ENCODE data around the gene SGPP2. TPM values are rescaled to one million over a fixed set of nuclear protein-coding genes. Genes with fewer than 3 reads are reported as not detected.
A peak's percentile ranks its signal among the peaks of the same experiment; 100 is the strongest.

Gene SGPP2
- total RNA-seq, 1 experiment from 2014 or later: not detected

GRCh38 chr2:222470802-222471468 is 46.6 kb downstream of the SGPP2 start:
- no peak for DNase-seq (ENCODE audit: low spot score)

- DNase-seq (ENCODE audit: low spot score): no peak
Observed at GRCh38 chr2:222477962-222478608, 53.7 kb downstream of the SGPP2 start.

- DNase-seq (ENCODE audit: low spot score): peak; percentile 16
Observed at GRCh38 chr2:222479859-222480258, 55.5 kb downstream of the SGPP2 start.

GRCh38 chr2:222480497-222480896 is 56.2 kb downstream of the SGPP2 start:
- no peak for DNase-seq (ENCODE audit: low spot score)

- no peak for DNase-seq (ENCODE audit: low spot score)
Observed at GRCh38 chr2:222481941-222482340, 57.6 kb downstream of the SGPP2 start.

- DNase-seq (ENCODE audit: low spot score): no peak
Observed at GRCh38 chr2:222483513-222484039, 59.2 kb downstream of the SGPP2 start.

- no peak for DNase-seq (ENCODE audit: low spot score)
Observed at GRCh38 chr2:222485367-222486211, 61.2 kb downstream of the SGPP2 start.

- no peak for DNase-seq (ENCODE audit: low spot score)
Observed at GRCh38 chr2:222490131-222490530, 65.8 kb downstream of the SGPP2 start.

GRCh38 chr2:222492683-222493082 is 68.3 kb downstream of the SGPP2 start:
- no peak for DNase-seq (ENCODE audit: low spot score)

GRCh38 chr2:222494104-222494739 is 69.9 kb downstream of the SGPP2 start:
- no peak for DNase-seq (ENCODE audit: low spot score)

- no peak for DNase-seq (ENCODE audit: low spot score)
Observed at GRCh38 chr2:222495388-222495787, 71.0 kb downstream of the SGPP2 start.

GRCh38 chr2:222499226-222499625 is 74.9 kb downstream of the SGPP2 start:
- DNase-seq (ENCODE audit: low spot score): no peak

- DNase-seq (ENCODE audit: low spot score): no peak
Observed at GRCh38 chr2:222504191-222504590, 79.8 kb downstream of the SGPP2 start.

- no peak for DNase-seq (ENCODE audit: low spot score)
Observed at GRCh38 chr2:222504719-222505118, 80.4 kb downstream of the SGPP2 start.

GRCh38 chr2:222506230-222506935 is 82.0 kb downstream of the SGPP2 start:
- no peak for DNase-seq (ENCODE audit: low spot score)

- DNase-seq (ENCODE audit: low spot score): no peak
Observed at GRCh38 chr2:222514901-222515300, 90.6 kb downstream of the SGPP2 start.

GRCh38 chr2:222518570-222519381 is 94.4 kb downstream of the SGPP2 start:
- DNase-seq (ENCODE audit: low spot score): peak; percentile 56

GRCh38 chr2:222521099-222521498 is 96.8 kb downstream of the SGPP2 start:
- no peak for DNase-seq (ENCODE audit: low spot score)

- no peak for DNase-seq (ENCODE audit: low spot score)
Observed at GRCh38 chr2:222522082-222522481, 97.7 kb downstream of the SGPP2 start.

- no peak for DNase-seq (ENCODE audit: low spot score)
Observed at GRCh38 chr2:222523783-222524544, 99.6 kb downstream of the SGPP2 start.

Measured in A172 (cell line).